ENCODE results near the gene CPNE1.

The CPNE1 gene

DNA sequence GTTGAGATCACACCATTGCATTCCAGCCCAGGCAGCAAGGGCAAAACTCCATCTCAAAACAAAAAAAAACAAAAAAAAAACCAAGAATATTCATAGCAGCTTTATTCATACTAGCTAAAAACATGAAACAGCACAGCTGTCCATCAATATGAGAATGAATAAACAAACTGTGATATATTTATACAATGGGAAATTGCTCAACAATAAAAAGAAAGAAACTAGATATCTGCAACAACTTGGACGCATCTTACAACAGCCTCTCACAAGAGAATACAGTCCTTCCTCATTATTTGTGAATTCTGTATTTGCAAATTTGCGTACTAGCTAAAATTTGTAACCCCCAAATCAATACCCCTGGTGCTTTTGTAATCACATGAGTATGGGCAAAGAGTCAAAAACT is 77.3 kb downstream of the CPNE1 start:
- Mint-ChIP-seq H3K27ac (no peak overlapping the region), H3K4me3 (no peak overlapping the region), H3K36me3 (no peaks in the 10 kb centered on the region), H3K9me3 (peaks cover under 1% of the 10 kb centered on the region), H3K4me1 (no peaks in the 10 kb centered on the region), H3K27me3 (peaks cover 2% of the 10 kb centered on the region)
- no peak for ATAC-seq

DNA sequence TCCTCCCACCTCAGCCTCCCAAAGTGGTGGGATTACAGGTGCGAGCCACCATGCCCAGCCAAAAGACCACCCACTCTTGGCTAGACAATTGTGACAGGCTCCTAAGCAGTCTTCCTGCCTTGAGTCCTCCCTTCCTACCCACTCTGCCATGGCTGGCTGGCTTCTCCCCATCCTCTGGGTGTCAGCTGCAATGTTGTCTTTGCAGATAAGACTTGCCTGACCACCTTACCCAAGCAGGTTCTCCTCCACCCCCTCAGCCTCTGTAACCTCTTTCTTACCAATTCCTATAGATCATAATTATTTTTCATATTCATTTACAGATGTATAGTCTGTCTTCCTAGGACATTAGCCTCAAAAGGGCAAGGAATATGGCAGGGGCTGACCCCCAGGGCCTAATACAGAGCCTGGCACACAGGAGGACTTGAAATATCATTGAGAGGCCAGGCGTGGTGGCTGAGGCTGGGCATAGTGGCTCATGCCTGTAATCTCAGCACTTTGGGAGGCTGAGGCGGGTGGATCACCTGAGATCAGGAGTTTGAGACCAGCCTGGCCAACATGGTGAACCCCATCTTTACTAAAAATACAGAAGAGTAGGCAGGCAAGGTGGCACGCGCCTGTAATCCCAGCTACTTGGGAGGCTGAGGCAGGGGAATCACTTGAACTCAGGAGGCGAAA is 77.8 kb downstream of the CPNE1 start:
- Mint-ChIP-seq H3K27ac (no peak overlapping the region), H3K4me1 (no peaks in the 10 kb centered on the region), H3K36me3 (no peaks in the 10 kb centered on the region), H3K9me3 (peaks cover 6% of the 10 kb centered on the region), H3K4me3 (no peak overlapping the region), H3K27me3 (peaks cover 7% of the 10 kb centered on the region)
- ATAC-seq = no peak

DNA sequence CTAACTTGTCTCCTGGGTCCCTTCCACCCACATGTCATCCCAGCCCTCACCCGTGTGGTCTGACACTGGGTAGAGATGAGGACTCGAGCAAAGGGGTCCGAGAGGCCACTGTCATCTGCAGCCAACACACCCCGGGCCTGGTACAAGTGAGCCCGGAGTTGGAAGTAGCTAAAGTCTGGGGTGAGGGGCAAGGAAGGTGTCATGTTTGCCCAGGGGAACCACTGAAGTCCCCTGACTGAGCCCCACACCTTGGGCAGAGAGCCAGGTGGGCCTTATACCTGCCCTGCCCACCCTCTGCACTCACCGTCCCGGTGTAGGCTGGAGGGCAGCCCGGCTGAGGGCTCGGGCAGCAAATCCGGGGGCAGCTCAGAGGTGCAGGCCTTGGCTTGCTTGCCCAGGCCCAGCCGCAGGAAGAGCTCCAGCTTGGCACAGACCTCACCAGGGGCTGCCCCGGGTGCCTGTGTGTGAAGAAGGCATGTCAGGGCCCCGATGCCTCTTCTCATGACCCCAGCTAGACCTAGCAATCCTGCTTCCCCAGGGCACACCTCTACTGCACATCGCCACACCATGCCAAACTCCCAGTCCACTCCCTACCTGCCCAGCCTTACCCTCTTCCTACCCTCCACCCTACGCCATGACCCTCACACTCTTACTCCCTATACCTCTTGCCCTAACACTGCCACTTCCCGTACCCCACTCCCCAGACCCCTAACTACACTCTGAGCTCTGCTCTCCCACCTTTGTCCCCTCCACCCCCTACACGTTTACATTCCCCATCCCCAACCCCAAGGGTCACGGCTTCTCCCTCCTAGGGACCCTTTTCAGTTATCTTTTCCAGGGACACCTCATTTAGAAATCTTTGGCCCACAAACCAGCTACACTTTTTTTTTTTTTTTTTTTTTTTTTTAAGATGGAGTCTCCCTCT is 80.8 kb downstream of the CPNE1 start:
- peaks cover 9% of the 10 kb centered on the region for H3K9me3 Mint-ChIP-seq
- no peaks in the 10 kb centered on the region for H3K36me3 Mint-ChIP-seq
- no peaks in the 10 kb centered on the region for H3K4me1 Mint-ChIP-seq
- H3K4me3 Mint-ChIP-seq = no peak overlapping the region
- ATAC-seq = peak; percentile 38
- H3K27me3 Mint-ChIP-seq = peaks cover 23% of the 10 kb centered on the region
- H3K27ac Mint-ChIP-seq = no peak overlapping the region

DNA sequence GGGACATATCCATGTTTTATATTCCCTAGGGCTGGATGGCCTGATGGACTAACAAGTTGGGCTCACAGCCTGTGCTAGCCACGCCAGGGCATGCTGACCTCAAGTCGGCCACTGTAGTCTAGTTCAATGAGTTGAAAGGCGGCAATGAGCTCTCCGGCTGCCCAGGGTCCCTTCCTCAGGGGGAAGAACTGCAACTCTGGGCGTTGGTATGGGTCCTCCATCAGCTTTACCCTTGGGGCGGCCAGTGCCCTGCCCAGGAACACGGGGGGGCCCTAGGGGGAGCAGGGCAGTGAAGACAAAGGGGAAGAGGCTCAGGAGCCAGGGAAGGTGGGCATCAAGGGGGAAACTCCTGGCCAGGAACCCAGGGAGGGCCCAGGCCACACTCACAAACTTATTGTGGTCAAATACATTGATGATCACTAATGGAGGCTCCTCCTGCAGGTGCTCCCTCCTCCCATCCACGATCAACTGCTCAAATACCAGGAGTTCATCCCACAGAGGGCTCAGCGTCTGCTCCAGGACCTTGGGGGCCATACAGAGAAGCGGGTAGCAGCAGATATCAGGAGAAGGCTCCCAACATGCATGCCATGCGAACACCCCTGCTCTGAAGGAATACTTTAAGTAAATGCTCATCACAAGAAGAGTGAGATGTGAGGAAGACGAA is 81.8 kb downstream of the CPNE1 start:
- ATAC-seq = no peak
- Mint-ChIP-seq H3K27me3 (peaks cover 30% of the 10 kb centered on the region), H3K27ac (no peak overlapping the region), H3K9me3 (peaks cover 9% of the 10 kb centered on the region), H3K4me3 (no peak overlapping the region), H3K36me3 (no peaks in the 10 kb centered on the region), H3K4me1 (no peaks in the 10 kb centered on the region)

DNA sequence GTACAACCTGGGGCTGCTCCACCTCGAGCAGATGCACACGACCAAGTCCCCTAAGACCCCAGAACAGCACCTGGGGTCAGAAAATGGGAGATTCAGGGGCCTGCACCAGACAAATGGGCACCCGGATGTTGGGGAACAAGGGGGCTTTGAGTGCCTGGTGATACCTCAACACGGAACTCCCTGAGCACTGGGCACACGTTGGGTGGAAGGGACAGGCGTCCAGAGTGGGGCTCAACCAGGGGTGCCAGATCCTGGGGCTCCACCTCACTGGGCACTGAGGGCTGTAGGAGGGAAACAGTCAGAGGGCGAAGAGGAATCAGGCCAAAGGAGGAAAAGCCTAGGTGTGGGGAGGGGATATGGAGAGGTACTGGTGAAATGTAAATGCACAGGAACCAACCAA is 82.6 kb downstream of the CPNE1 start:
- Mint-ChIP-seq H3K4me3 (no peak overlapping the region), H3K9me3 (peaks cover 9% of the 10 kb centered on the region), H3K4me1 (no peaks in the 10 kb centered on the region), H3K36me3 (no peaks in the 10 kb centered on the region), H3K27me3 (peaks cover 30% of the 10 kb centered on the region), H3K27ac (no peak overlapping the region)
- ATAC-seq = no peak

DNA sequence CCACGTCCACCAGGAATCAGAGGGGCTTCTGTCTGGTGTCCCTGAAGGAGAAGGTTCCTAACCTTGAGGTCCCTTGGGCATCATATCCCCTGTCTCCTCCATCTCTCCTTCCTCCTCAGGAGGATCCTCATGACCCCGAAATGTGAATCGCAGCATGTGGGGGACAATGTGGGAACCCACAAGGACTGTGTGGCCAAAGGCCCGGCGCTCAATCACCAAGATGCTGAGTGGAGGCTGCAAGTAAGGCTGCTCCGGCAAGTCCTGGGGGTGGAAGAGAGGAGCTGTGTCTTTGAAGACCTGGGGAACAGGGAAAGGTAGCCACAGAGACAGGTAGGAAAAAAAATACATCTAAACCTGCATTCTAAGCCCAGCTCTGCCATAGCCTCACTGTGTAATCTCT is 85.5 kb downstream of the CPNE1 start:
- peaks cover 9% of the 10 kb centered on the region for H3K9me3 Mint-ChIP-seq
- H3K27ac Mint-ChIP-seq = no peak overlapping the region
- H3K27me3 Mint-ChIP-seq = peaks cover 40% of the 10 kb centered on the region
- no peaks in the 10 kb centered on the region for H3K4me1 Mint-ChIP-seq
- peaks cover 1% of the 10 kb centered on the region for H3K36me3 Mint-ChIP-seq
- no peak for ATAC-seq
- H3K4me3 Mint-ChIP-seq = no peak overlapping the region

DNA sequence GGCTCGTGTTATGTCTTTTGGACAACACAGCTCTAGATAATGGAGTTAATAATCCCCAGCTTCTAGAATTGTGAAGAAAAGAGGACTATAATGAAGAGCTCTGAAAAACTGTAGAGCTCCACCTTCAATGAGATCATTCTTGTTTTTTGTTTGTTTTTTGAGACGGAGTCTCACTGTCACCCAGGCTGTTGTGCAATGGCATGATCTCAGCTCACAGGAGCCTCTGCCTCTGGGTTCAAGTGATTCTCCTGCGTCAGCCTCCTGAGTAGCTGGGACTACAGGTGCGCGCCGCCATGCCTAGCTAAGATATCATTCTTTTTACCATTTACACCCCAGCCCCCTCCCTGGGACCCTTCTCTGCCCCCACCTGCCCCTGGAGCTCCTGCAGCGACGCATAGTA is 86.2 kb downstream of the CPNE1 start:
- no peak for ATAC-seq
- Mint-ChIP-seq H3K36me3 (peaks cover 5% of the 10 kb centered on the region), H3K9me3 (peaks cover 12% of the 10 kb centered on the region), H3K27me3 (peaks cover 40% of the 10 kb centered on the region), H3K4me1 (no peaks in the 10 kb centered on the region), H3K4me3 (no peak overlapping the region), H3K27ac (no peak overlapping the region)

DNA sequence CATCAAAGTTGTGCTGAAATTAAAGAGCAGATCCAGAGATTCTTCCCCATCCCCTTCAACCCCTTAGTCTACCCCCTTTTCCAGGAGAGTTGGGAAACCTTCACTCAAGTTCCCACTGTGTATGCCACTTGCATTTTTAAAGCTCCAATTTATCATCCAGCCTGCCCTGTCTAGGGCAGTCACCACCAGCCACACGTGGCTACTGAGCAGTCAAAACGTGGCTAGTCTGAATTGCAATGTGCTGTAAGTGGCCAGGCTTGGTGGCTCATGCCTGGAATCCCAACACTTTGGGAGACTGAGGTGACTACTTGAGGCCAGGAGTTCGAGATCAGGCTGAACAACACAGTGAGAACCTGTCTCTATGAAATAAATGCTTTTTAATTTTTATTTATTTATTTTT is 87.9 kb downstream of the CPNE1 start:
- Mint-ChIP-seq H3K9me3 (peaks cover 9% of the 10 kb centered on the region), H3K4me3 (no peak overlapping the region), H3K27ac (no peak overlapping the region), H3K27me3 (peaks cover 32% of the 10 kb centered on the region), H3K4me1 (no peaks in the 10 kb centered on the region), H3K36me3 (peaks cover 5% of the 10 kb centered on the region)
- ATAC-seq = no peak

All from stimulated activated memory B cell treated with anti-CD40 and anti-IgM and Interleukin-4, amounts not matched to agents 10 μg/mL and 1 μg/mL and 100 μg/mL, for 72 hours (primary cell).